ENCODE data around the gene COG3.

DNA sequence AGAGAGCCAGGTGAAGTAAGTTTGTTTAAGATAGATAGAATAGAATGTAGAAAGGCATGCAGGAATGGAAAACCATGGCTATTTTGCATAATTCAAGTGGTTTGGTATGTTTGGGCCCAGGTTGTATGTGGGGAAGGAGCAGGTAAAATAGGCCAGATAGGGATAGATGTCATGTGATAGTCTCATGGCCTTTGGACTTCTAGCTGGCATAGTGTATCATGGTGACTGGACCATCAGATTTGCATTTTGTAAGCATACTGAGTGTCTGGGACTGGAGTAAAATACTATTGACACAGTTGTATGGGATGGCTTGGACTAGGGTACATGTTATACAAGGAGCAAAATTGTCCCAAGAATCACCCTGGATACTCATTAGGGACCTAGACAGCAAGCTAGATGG is 38.9 kb downstream of the COG3 start:
- TF ChIP-seq EZH2phosphoT487 (IDR thresholded peaks at IDR 0.05; ENCODE audit: low read depth, severe bottlenecking, unreplicated experiment) = no peak
- TF ChIP-seq, protein P1, sequence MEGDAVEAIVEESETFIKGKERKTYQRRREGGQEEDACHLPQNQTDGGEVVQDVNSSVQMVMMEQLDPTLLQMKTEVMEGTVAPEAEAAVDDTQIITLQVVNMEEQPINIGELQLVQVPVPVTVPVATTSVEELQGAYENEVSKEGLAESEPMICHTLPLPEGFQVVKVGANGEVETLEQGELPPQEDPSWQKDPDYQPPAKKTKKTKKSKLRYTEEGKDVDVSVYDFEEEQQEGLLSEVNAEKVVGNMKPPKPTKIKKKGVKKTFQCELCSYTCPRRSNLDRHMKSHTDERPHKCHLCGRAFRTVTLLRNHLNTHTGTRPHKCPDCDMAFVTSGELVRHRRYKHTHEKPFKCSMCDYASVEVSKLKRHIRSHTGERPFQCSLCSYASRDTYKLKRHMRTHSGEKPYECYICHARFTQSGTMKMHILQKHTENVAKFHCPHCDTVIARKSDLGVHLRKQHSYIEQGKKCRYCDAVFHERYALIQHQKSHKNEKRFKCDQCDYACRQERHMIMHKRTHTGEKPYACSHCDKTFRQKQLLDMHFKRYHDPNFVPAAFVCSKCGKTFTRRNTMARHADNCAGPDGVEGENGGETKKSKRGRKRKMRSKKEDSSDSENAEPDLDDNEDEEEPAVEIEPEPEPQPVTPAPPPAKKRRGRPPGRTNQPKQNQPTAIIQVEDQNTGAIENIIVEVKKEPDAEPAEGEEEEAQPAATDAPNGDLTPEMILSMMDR (IDR thresholded peaks at IDR 0.05; ENCODE audit: poor library complexity) = no peak
- no peak for TF ChIP-seq EZH2 (IDR thresholded peaks at IDR 0.05; ENCODE audit: borderline replicate concordance)

All from hepatocyte (in vitro differentiated cells).